Measurements from ENCODE around the gene TERB1.

TERB1 gene

GRCh38 chr16:66741950-66742808 lies 59.2 kb downstream of the TERB1 start:
- DNase-seq = peak; percentile 71

- DNase-seq = peak; percentile 94
Observed at GRCh38 chr16:66741169-66741900, 60.0 kb downstream of the TERB1 start.

- DNase-seq = no peak
Observed at GRCh38 chr16:66740533-66740932, 60.9 kb downstream of the TERB1 start.

GRCh38 chr16:66740010-66740409 lies 61.4 kb downstream of the TERB1 start:
- DNase-seq = no peak

GRCh38 chr16:66735891-66736290 lies 65.5 kb downstream of the TERB1 start:
- DNase-seq = no peak

GRCh38 chr16:66731101-66731500 lies 70.3 kb downstream of the TERB1 start:
- no peak for DNase-seq

- no peak for DNase-seq
Observed at GRCh38 chr16:66728804-66729203, 72.6 kb downstream of the TERB1 start.

- no peak for DNase-seq
Observed at GRCh38 chr16:66728117-66728787, 73.1 kb downstream of the TERB1 start.

GRCh38 chr16:66720766-66721165 lies 80.6 kb downstream of the TERB1 start:
- DNase-seq = no peak

- no peak for DNase-seq
Observed at GRCh38 chr16:66719246-66719645, 82.1 kb downstream of the TERB1 start.

GRCh38 chr16:66717776-66718175 lies 83.6 kb downstream of the TERB1 start:
- no peak for DNase-seq

GRCh38 chr16:66717112-66717675 lies 84.2 kb downstream of the TERB1 start:
- DNase-seq = peak; percentile 51

- no peak for DNase-seq
Observed at GRCh38 chr16:66714654-66715307, 86.6 kb downstream of the TERB1 start.

GRCh38 chr16:66714062-66714461 lies 87.3 kb downstream of the TERB1 start:
- DNase-seq = no peak

- DNase-seq = no peak
Observed at GRCh38 chr16:66713076-66713475, 88.3 kb downstream of the TERB1 start.

- DNase-seq = no peak
Observed at GRCh38 chr16:66712512-66712911, 88.9 kb downstream of the TERB1 start.

- no peak for DNase-seq
Observed at GRCh38 chr16:66711581-66711980, 89.8 kb downstream of the TERB1 start.

GRCh38 chr16:66706506-66706880 lies 94.9 kb downstream of the TERB1 start:
- DNase-seq = no peak

- DNase-seq = peak; percentile 73
Observed at GRCh38 chr16:66705790-66706505, 95.4 kb downstream of the TERB1 start.
